H9 (cell line): Measurements from ENCODE around the gene CNNM4. TPM values are rescaled to one million over a fixed set of nuclear protein-coding genes. Genes with fewer than 3 reads are reported as not detected.

Experiments
- DNase-seq: peaks from one replicate; pipeline ENCODE4 v3.0.0-alpha.2; 2017
- H2AFZ ChIP-seq: one replicate; pipeline ENCODE4 v1.6.1; 2013; ENCODE audit warnings: mild to moderate bottlenecking, low read length, control low read depth, moderate library complexity
- H2AK5ac ChIP-seq: 2 replicates; pipeline ENCODE4 v1.6.1; 2013; ENCODE audit warnings: low read length, control low read depth, mixed read lengths; ENCODE audit not compliant: insufficient read length
- H2BK120ac ChIP-seq: one replicate; pipeline ENCODE4 v1.6.1; 2013; ENCODE audit warnings: low read depth, mild to moderate bottlenecking, low read length, control low read depth, inconsistent platforms; ENCODE audit not compliant: poor library complexity, severe bottlenecking
- H2BK12ac ChIP-seq: 2 replicates; pipeline ENCODE4 v1.6.1; 2013; ENCODE audit warnings: low read length, control low read depth, mixed read lengths, low read depth; ENCODE audit not compliant: insufficient read length
- H2BK15ac ChIP-seq: 2 replicates; pipeline ENCODE4 v1.6.1; 2013; ENCODE audit warnings: low read depth, low read length, control low read depth
- H2BK20ac ChIP-seq: one replicate; pipeline ENCODE4 v1.6.1; 2013; ENCODE audit warnings: low read depth, mild to moderate bottlenecking, low read length, control low read depth, inconsistent platforms; ENCODE audit not compliant: poor library complexity, severe bottlenecking
- H2BK5ac ChIP-seq: 2 replicates; pipeline ENCODE4 v1.6.1; 2013; ENCODE audit warnings: low read length, control low read depth, mixed read lengths; ENCODE audit not compliant: insufficient read length
- H3K14ac ChIP-seq: 2 replicates; pipeline ENCODE4 v1.6.1; 2013; ENCODE audit warnings: low read length, control low read depth; ENCODE audit not compliant: insufficient read depth
- H3K18ac ChIP-seq: 2 replicates; pipeline ENCODE4 v1.6.1; 2013; ENCODE audit warnings: low read depth, mild to moderate bottlenecking, mixed read lengths, low read length, control low read depth; ENCODE audit not compliant: insufficient read length
- H3K23ac ChIP-seq: 2 replicates; pipeline ENCODE4 v1.6.1; 2013; ENCODE audit warnings: low read length, control low read depth, mixed read lengths, low read depth; ENCODE audit not compliant: insufficient read length
- H3K23me2 ChIP-seq: 2 replicates; pipeline ENCODE4 v1.6.1; 2013; ENCODE audit warnings: low read depth, mild to moderate bottlenecking, mixed read lengths, low read length, control low read depth; ENCODE audit not compliant: insufficient read length, poor library complexity, severe bottlenecking
- H3K27ac ChIP-seq: 2 replicates; pipeline ENCODE4 v1.5.1; 2013; ENCODE audit warnings: low read length, control low read depth, mixed read lengths, low read depth; ENCODE audit not compliant: insufficient read length
- H3K27me3 ChIP-seq: 2 replicates; pipeline ENCODE4 v1.6.1; 2013; ENCODE audit warnings: low read length, control low read depth, inconsistent platforms; ENCODE audit not compliant: insufficient read depth
- H3K4ac ChIP-seq: 2 replicates; pipeline ENCODE4 v1.6.1; 2013; ENCODE audit warnings: low read depth, mild to moderate bottlenecking, control low read depth, inconsistent platforms, low read length, moderate library complexity
- H3K4me1 ChIP-seq: 2 replicates; pipeline ENCODE4 v1.6.1; 2013; ENCODE audit warnings: low read length, control low read depth, inconsistent platforms; ENCODE audit not compliant: insufficient read depth
- H3K4me2 ChIP-seq: 2 replicates; pipeline ENCODE4 v1.6.1; 2013; ENCODE audit warnings: low read length, control low read depth, mixed read lengths; ENCODE audit not compliant: insufficient read length, insufficient read depth
- H3K56ac ChIP-seq: 2 replicates; pipeline ENCODE4 v1.6.1; 2013; ENCODE audit warnings: low read depth, mild to moderate bottlenecking, mixed read lengths, low read length, control low read depth; ENCODE audit not compliant: insufficient read length
- H3K79me1 ChIP-seq: 2 replicates; pipeline ENCODE4 v1.6.1; 2013; ENCODE audit warnings: low read depth, mild to moderate bottlenecking, moderate library complexity, low read length, control low read depth, inconsistent platforms; ENCODE audit not compliant: insufficient read depth, poor library complexity, severe bottlenecking
- H3K79me2 ChIP-seq: 2 replicates; pipeline ENCODE4 v1.6.1; 2013; ENCODE audit warnings: low read length, control low read depth, inconsistent platforms; ENCODE audit not compliant: insufficient read depth
- H3K9ac ChIP-seq: 2 replicates; pipeline ENCODE4 v1.6.1; 2013; ENCODE audit warnings: low read length, control low read depth, mixed read lengths; ENCODE audit not compliant: insufficient read length; ENCODE audit errors: extremely low read depth
- H3K9me3 ChIP-seq: one replicate; pipeline ENCODE4 v1.6.1; 2013; ENCODE audit warnings: low read depth, low read length, inconsistent platforms; ENCODE audit not compliant: control insufficient read depth
- H3T11ph ChIP-seq: one replicate; pipeline ENCODE4 v1.6.1; 2013; ENCODE audit warnings: mild to moderate bottlenecking, low read length, control low read depth, inconsistent platforms
- H4K20me1 ChIP-seq: one replicate; pipeline ENCODE4 v1.6.1; 2013; ENCODE audit not compliant: control insufficient read depth, insufficient read length, insufficient read depth
- H4K5ac ChIP-seq: 2 replicates; pipeline ENCODE4 v1.6.1; 2013; ENCODE audit warnings: low read depth, mild to moderate bottlenecking, mixed read lengths, low read length, control low read depth; ENCODE audit not compliant: insufficient read length
- H4K8ac ChIP-seq: replicated peaks from 2 replicates; pipeline ENCODE4 v1.6.1; 2013; ENCODE audit warnings: low read length, control low read depth, mixed read lengths, low read depth; ENCODE audit not compliant: insufficient read length
- H4K91ac ChIP-seq: 2 replicates; pipeline ENCODE4 v1.6.1; 2013; ENCODE audit warnings: low read depth, mild to moderate bottlenecking, moderate library complexity, mixed read lengths, low read length, control low read depth; ENCODE audit not compliant: insufficient read length
- H3K27ac Mint-ChIP-seq, 3 experiments: 2 replicates in 2 of 3; 3 replicates in 1 of 3; pipeline ENCODE4 v1.8.0; 2020 to 2021; ENCODE audit warnings: mixed read lengths in 3 of 3, mild to moderate bottlenecking in 1 of 3, moderate library complexity in 1 of 3
- H3K27me3 Mint-ChIP-seq: 2 replicates; pipeline ENCODE4 v1.8.0; 2021; ENCODE audit warnings: low read depth, mild to moderate bottlenecking, moderate library complexity, mixed read lengths
- H3K36me3 Mint-ChIP-seq, 3 experiments: 2 replicates in 2 of 3; 3 replicates in 1 of 3; pipeline ENCODE4 v1.8.0; 2020 to 2021; ENCODE audit warnings: low read depth in 3 of 3, mixed read lengths in 3 of 3; ENCODE audit not compliant: insufficient read depth in 1 of 3
- H3K4me1 Mint-ChIP-seq, 2 experiments: 2 replicates each; pipeline ENCODE4 v1.8.0; 2020; ENCODE audit warnings: mixed read lengths in 2 of 2
- H3K4me3 Mint-ChIP-seq, 2 experiments: 2 replicates in 1 of 2; 3 replicates in 1 of 2; pipeline ENCODE4 v1.8.0; 2020 to 2021; ENCODE audit warnings: mild to moderate bottlenecking in 2 of 2, mixed read lengths in 2 of 2, moderate library complexity in 1 of 2
- H3K9me3 Mint-ChIP-seq, 2 experiments: 2 replicates in 1 of 2; 3 replicates in 1 of 2; pipeline ENCODE4 v1.8.0; 2020; ENCODE audit warnings: mild to moderate bottlenecking in 2 of 2, mixed read lengths in 2 of 2, moderate library complexity in 1 of 2
- CTCF ChIP-seq: fragments of 200-600 bp; sonication (generic); conservative IDR thresholded peaks from 3 replicates; pipeline ENCODE4 v1.8.0; 2021; ENCODE audit warnings: antibody characterized with exemption, mild to moderate bottlenecking
- WGBS: extraction: QIAGEN DNeasy Blood & Tissue Kit; methylation state at CpG from one replicate; pipeline ENCODE4 v1.1.7; 2013; ENCODE audit warnings: missing lambda C conversion rate, low lambda C conversion rate, mixed read lengths; ENCODE audit not compliant: insufficient read length; ENCODE audit errors: extremely low coverage; 5-methylcytosine and 5-hydroxymethylcytosine counted together
- total RNA-seq: library from RNA; stranded (reverse); gene quantifications from 2 replicates; pipeline ENCODE4 v1.2.1, GENCODE V29; 2021

The CNNM4 gene
- total RNA-seq, 1 experiment from 2014 or later = 8.5 TPM

- no peak overlapping the region for H2AFZ ChIP-seq
- H2AK5ac ChIP-seq = no peak overlapping the region
- H3K9ac ChIP-seq = no peak overlapping the region
- no peak overlapping the region for H4K8ac ChIP-seq
- no peaks in the 10 kb centered on the region for H3K27me3 ChIP-seq
- no peak for TF ChIP-seq CTCF
- H3K56ac ChIP-seq = no peak overlapping the region
- DNase-seq = no peak
- no peaks in the 10 kb centered on the region for H4K20me1 ChIP-seq
- no peak overlapping the region for H3K18ac ChIP-seq
- H4K5ac ChIP-seq = no peak overlapping the region
- no peaks in the 10 kb centered on the region for H3K9me3 ChIP-seq
- H2BK5ac ChIP-seq = no peak overlapping the region
- H3K23me2 ChIP-seq = no peaks in the 10 kb centered on the region
- H3K4me1 ChIP-seq = no peaks in the 10 kb centered on the region
- no peak overlapping the region for H3K14ac ChIP-seq
- H4K91ac ChIP-seq = no peak overlapping the region
- peak overlapping the region in 1 of 3 experiments; percentile 40; a peak in 1 of 7 replicates for H3K27ac Mint-ChIP-seq
- no CpG with 5 or more reads among the region's 8 CpGs for WGBS
- no peaks in the 10 kb centered on the region for H3K79me2 ChIP-seq
- H3K9me3 Mint-ChIP-seq = no peaks in the 10 kb centered on the region
- peaks cover 0 to 10% (median 4%) of the 10 kb centered on the region in 3 experiments; a peak in 4 of 7 replicates for H3K36me3 Mint-ChIP-seq
- H2BK20ac ChIP-seq = no peak overlapping the region
- no peak overlapping the region for H2BK120ac ChIP-seq
- no peak overlapping the region for H2BK15ac ChIP-seq
- H3K27ac ChIP-seq = no peak overlapping the region
- H3K4me1 Mint-ChIP-seq = no peaks in the 10 kb centered on the region
- no peak overlapping the region for H3T11ph ChIP-seq
- H3K4me2 ChIP-seq = no peak overlapping the region
- H2BK12ac ChIP-seq = no peak overlapping the region
- no peak overlapping the region for H3K4ac ChIP-seq
- no peaks in the 10 kb centered on the region for H3K79me1 ChIP-seq
- no peak overlapping the region for H3K4me3 Mint-ChIP-seq
- no peaks in the 10 kb centered on the region for H3K27me3 Mint-ChIP-seq
- H3K23ac ChIP-seq = no peak overlapping the region
These were observed 38.9 kb downstream of the CNNM4 start for GRCh38 chr2:96799623-96799935.
